ENCODE results near the gene FCF1.

Gene FCF1

DNA sequence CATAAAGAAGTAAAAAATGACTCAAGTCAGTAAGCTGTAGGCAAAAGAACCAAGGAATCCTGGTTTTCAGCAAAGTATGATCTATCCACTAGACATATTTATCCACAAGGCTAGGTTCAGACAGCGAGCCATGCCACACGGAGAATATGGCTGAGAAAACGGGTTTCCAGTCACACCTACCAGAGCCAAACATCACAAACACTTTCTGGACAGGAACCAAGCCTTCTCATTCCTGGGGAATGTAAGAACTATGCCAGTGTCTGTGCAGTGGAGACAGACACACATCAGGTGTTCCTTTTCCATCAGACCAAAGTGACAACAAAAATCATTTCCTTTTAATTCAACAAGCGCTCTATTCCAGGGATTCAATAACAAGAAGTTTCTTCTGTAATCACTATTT is 41.2 kb upstream of the FCF1 start:
- TF ChIP-seq CTCF (IDR thresholded peaks at IDR 0.05) = no peak

- no peak for TF ChIP-seq CTCF (IDR thresholded peaks at IDR 0.05)
Measured at GRCh38 chr14:74673768-74674167, 39.2 kb upstream of the FCF1 start.

- TF ChIP-seq CTCF (IDR thresholded peaks at IDR 0.05) = no peak
Measured at GRCh38 chr14:74675219-74675618, 37.7 kb upstream of the FCF1 start.

DNA sequence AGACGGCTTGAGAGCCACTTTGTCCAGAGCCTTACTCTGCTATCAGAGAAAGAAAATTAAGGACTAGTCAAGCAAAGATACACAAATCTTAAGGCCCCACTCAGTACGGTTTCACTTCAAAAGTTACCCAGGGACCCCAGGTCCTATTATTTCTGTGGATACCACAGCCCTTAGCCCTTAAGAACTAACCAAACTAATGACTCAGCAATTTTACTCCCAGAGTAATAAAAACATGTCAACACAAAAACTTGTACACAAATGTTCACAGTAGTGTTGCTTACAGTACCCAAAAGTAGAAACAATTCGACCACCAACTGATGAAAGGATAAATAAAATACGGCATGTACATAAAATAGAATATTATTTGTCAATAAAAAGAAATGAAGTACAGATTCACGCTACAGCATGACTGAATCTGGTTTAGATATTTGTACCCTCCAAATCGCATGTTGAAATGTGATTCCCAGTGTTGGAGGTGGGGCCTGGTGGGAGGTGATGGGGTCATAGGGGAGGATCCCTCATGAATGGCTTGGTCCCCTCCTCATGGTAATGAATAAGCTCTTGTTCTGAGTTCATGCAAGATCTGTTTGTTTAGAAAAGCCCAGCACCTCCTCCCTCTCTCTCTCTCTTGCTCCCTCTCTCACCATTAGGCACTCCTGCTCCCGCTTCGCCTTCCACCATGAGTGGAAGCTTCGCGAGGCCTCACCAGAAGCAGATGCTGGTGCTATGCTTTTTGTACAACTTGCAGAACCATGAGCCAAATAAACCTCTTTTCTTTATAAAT is 30.6 kb upstream of the FCF1 start:
- TF ChIP-seq CTCF (IDR thresholded peaks at IDR 0.05) = no peak

- TF ChIP-seq CTCF (IDR thresholded peaks at IDR 0.05) = no peak
Measured at GRCh38 chr14:74683406-74683805, 29.5 kb upstream of the FCF1 start.

- no peak for TF ChIP-seq CTCF (IDR thresholded peaks at IDR 0.05)
Measured at GRCh38 chr14:74684434-74684833, 28.5 kb upstream of the FCF1 start.

DNA sequence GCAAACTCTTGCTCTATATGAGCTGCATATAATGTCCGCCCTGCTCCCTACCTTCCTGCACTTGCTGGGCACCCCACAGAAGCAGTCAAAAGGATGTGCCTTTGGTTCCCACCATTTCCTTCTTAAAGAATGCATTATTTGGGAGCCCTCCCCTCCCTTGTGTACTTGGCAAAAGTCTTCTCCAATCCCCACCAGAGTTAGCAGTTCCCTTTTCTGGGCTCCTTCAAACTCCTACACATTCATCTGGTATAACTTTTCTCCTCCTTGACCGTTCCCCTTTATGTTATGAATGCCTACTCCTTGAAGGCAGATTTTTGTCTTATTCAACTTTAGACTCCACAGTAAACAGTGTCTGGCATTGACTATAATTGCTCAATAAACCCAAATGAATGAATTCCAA is 27.9 kb upstream of the FCF1 start:
- no peak for TF ChIP-seq CTCF (IDR thresholded peaks at IDR 0.05)
